HUES48 (cell line): ENCODE data around the gene WTAP.

ENCODE experiments used
- H3K27ac ChIP-seq: one replicate; pipeline ENCODE4 v1.7.0; 2013; ENCODE audit warnings: low read depth, low read length, inconsistent platforms
- H3K27me3 ChIP-seq: 2 replicates; pipeline ENCODE4 v1.6.1; 2013; ENCODE audit warnings: mild to moderate bottlenecking, low read length; ENCODE audit not compliant: control insufficient read depth, insufficient read depth
- H3K36me3 ChIP-seq: 2 replicates; pipeline ENCODE4 v1.6.1; 2013; ENCODE audit warnings: low read length; ENCODE audit not compliant: control insufficient read depth, insufficient read depth
- H3K4me1 ChIP-seq: 2 replicates; pipeline ENCODE4 v1.6.1; 2013; ENCODE audit warnings: mild to moderate bottlenecking, low read length; ENCODE audit not compliant: control insufficient read depth, insufficient read depth
- H3K4me3 ChIP-seq: 2 replicates; pipeline ENCODE4 v1.5.1; 2013; ENCODE audit warnings: mild to moderate bottlenecking, low read depth, low read length
- H3K9ac ChIP-seq: 2 replicates; pipeline ENCODE4 v1.6.1; 2013; ENCODE audit warnings: mild to moderate bottlenecking, low read depth, low read length, moderate library complexity
- H3K9me3 ChIP-seq: 2 replicates; pipeline ENCODE4 v1.6.1; 2013; ENCODE audit warnings: low read length; ENCODE audit not compliant: control insufficient read depth, insufficient read depth

Gene WTAP

GRCh38 chr6:159754401-159754800, 27.1 kb downstream of the WTAP start:
- no peak overlapping the region for H3K27ac ChIP-seq
- no peak overlapping the region for H3K4me3 ChIP-seq
- H3K9ac ChIP-seq: no peak overlapping the region
- peaks cover 93% of the 10 kb centered on the region for H3K36me3 ChIP-seq
- no peaks in the 10 kb centered on the region for H3K27me3 ChIP-seq
- H3K9me3 ChIP-seq: no peaks in the 10 kb centered on the region
- H3K4me1 ChIP-seq: peaks cover under 1% of the 10 kb centered on the region; the same call in 1 of the 2 replicates

DNA sequence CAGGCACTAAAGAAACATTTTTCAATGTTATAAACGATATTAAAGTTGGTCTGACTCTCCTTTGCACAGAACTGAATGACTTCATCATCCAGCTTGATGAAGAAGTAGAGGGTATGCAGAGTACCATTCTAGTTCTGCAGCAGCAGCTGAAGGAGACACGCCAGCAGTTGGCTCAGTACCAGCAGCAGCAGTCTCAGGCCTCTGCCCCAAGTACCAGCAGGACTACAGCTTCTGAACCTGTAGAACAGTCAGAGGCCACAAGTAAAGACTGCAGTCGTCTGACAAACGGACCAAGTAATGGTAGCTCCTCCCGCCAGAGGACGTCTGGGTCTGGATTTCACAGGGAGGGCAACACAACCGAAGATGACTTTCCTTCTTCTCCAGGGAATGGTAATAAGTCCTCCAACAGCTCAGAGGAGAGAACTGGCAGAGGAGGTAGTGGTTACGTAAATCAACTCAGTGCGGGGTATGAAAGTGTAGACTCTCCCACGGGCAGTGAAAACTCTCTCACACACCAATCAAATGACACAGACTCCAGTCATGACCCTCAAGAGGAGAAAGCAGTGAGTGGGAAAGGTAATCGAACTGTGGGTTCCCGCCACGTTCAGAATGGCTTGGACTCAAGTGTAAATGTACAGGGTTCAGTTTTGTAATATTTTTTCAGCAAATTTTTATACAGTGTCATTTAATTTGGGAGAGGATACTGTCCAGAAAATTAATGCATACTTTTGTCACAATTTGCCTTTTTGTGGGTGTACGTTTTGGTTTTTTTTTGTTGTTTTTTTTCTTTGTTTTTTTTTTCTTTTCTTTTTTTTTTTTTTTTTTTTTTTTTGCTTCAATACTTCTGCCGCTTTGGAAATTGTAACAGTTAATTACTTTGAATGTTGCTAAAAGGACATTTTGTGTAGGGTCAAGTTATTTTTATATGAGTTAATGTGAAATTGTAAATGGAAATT, 27.9 kb downstream of the WTAP start:
- Histone ChIP-seq H3K9ac (no peak overlapping the region), H3K4me1 (peaks cover 9% of the 10 kb centered on the region), H3K27ac (no peak overlapping the region), H3K4me3 (no peak overlapping the region), H3K9me3 (no peaks in the 10 kb centered on the region), H3K27me3 (no peaks in the 10 kb centered on the region), H3K36me3 (peaks cover 89% of the 10 kb centered on the region)

DNA sequence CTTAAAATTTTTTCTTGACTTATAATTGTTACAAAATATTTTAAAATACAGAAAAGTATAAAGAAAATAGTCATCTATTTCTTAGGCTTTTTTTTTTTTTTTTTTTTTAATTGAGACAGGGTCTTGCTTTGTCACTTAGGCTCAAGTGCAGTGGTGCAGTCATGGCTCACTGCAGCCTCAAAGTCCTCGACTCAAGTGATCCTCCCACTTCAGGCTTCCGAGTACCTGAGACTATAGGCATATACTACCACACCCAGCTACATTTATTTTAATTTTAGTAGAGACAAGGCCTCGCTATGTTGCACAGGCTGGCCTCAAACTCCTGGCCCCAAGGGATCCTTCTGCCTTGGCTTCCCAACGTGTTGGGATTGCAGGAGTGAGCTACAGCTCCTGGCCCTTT, 29.2 kb downstream of the WTAP start:
- Histone ChIP-seq H3K9me3 (no peaks in the 10 kb centered on the region), H3K27ac (no peak overlapping the region), H3K36me3 (peaks cover 76% of the 10 kb centered on the region), H3K4me1 (peaks cover 19% of the 10 kb centered on the region), H3K4me3 (no peak overlapping the region), H3K9ac (no peak overlapping the region), H3K27me3 (no peaks in the 10 kb centered on the region)

DNA sequence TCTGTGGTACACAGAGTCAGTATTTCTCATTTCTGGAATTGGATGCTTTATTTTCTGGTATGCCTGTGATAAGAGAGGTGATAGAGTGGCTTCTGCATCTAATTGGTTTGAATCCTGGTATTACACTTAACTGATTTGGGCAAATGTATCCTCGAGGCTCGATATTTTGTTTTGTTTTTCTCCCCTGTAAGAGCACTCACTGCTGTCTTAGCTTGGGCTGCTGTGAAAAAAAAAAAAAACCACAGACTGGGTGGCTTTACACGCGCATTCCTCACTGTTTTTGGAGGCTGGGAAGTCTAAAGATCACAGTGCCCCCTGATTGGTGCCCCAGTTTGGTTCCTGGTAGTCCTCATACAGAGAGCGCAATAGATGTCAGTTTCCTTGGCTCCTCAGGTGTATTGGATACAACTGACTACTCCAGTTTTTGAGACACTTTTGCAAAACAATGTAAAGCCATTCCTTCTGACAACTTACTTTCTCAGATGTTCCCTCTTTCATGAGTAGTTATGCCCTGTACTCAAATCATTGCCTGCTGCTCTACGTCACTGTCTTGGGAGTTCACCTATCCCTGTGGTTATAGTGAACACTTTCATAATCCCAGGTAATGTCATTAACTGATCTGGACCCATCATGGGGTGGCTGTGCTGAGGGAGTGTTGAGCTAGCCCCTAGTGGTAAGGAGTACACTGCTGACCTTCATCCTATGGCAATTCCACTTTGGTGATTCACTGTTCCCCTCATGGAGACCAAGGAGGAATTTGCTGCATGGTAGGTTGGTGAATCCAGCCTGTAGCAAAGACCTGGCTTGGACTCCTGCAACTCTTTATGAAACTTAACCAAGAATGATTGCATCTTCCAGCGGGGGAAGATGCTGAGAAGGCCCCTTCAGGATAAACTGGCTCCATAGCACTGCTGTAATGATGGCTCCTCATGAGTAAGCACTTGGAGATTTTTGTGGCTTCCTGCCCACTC, 31.0 kb downstream of the WTAP start:
- H3K4me1 ChIP-seq: peaks cover 25% of the 10 kb centered on the region
- H3K36me3 ChIP-seq: peaks cover 65% of the 10 kb centered on the region
- H3K9ac ChIP-seq: no peak overlapping the region
- peak overlapping the region; percentile 36 for H3K27ac ChIP-seq
- no peak overlapping the region for H3K4me3 ChIP-seq
- H3K27me3 ChIP-seq: no peaks in the 10 kb centered on the region
- no peaks in the 10 kb centered on the region for H3K9me3 ChIP-seq

DNA sequence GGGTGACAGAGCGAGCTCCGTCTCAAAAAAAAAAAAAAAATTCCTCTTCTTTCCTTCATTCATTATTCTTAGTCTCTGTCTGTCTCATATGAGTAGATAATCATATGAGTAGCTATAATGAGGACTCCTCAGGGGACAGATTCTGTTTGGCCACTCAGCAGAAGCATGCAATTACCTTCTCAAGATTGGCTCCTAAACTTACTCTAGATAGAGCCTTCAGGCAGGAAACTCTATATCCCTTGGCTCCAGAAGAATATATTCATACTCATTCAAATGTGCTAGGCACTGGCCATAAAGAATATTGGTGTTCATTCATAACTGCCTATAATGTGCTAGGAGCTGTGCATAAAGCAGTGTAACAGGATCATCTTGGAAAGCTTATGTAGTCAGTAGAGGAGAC, 32.3 kb downstream of the WTAP start:
- Histone ChIP-seq H3K9ac (no peak overlapping the region), H3K27ac (peak overlapping the region; percentile 97), H3K36me3 (peaks cover 61% of the 10 kb centered on the region)

DNA sequence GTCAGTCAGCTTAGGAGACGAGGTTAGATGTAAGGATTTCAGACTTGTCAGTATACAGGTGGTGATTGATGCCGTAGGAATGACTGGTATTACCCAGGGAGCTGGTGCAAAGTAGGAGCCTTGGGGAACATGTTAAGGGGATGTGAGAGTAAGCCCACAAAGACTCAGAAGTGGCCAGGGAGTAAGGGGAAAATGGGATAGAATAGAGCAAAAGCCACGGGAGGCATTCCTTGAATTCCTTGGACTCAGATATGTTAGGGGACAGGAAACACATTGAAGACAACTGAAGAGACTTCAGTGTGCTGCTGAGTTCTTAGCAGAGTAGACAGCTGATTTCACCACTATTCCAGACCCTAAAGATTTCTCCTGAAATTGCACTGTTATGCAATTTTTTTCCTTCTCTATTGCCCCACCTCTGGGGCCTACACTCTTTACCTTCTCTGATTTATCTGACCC, 33.3 kb downstream of the WTAP start:
- Histone ChIP-seq H3K27ac (peak overlapping the region; percentile 97), H3K27me3 (no peaks in the 10 kb centered on the region), H3K9me3 (no peaks in the 10 kb centered on the region), H3K4me1 (peaks cover 25% of the 10 kb centered on the region), H3K9ac (peak overlapping the region; percentile 43; the same call in 1 of the 2 replicates), H3K4me3 (peak overlapping the region; percentile 85; the same call in 1 of the 2 replicates), H3K36me3 (peaks cover 59% of the 10 kb centered on the region)

More for the DNA sequence above, 32.3 kb downstream of the WTAP start:
- Histone ChIP-seq H3K4me3 (no peak overlapping the region), H3K27me3 (no peaks in the 10 kb centered on the region), H3K9me3 (no peaks in the 10 kb centered on the region), H3K4me1 (peaks cover 25% of the 10 kb centered on the region)

- Histone ChIP-seq H3K4me1 (peaks cover 25% of the 10 kb centered on the region), H3K27me3 (no peaks in the 10 kb centered on the region), H3K9ac (peak overlapping the region; percentile 43), H3K36me3 (peaks cover 59% of the 10 kb centered on the region), H3K4me3 (peak overlapping the region; percentile 85), H3K9me3 (no peaks in the 10 kb centered on the region), H3K27ac (peak overlapping the region; percentile 97)
Observed at GRCh38 chr6:159761129-159761872, 34.0 kb downstream of the WTAP start.

DNA sequence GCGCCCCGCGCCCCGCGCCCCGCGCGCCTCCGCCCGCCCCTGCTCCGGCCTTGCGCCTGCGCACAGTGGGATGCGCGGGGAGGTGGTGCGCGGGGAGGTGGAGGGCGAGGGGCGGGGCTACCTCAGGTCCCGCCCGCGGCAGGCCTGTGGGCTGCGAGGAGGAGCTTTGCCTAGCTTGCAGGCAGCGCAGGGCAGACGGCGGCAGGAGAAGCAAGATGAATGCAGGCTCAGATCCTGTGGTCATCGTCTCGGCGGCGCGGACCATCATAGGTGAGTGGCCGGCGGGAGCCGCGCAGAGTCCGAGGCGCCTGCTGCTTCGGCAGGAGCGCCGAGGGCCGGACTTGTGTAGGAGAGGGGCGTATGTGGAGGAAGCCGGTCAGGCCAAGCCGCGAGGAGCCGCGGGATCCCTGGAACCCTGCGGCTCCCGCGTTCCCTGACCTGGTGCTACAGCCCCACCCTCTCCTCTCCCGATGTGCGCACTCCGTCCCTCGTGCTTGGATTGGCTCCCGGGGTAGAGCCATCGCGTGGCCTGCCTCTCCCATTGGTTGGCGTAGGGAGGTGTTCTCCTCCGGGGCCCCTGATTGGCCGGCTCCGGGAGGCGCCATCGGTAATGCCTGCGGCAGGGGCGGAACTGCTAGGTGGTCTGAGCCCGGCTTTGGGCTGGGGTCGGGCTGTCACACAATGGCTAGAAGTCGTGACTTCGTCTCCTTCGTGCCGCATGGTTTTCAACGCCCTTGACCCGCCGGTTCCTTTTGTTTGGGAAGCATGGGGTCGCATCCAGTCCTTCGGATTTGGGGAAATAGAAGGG, 34.8 kb downstream of the WTAP start, which contains the start of gene ACAT2:
Gene ACAT2 (plus strand): TSS at position 173 of the 808 bp plus-strand sequence. CDS start 43 bp downstream, at position 216.
- H3K4me3 ChIP-seq: peak within 1 kb of the TSS; percentile 85
- peaks cover 25% of the 10 kb centered on the region for H3K4me1 ChIP-seq
- peak within 1 kb of the TSS; percentile 97 for H3K27ac ChIP-seq
- H3K9me3 ChIP-seq: no peaks in the 10 kb centered on the region
- H3K36me3 ChIP-seq: peaks cover 59% of the 10 kb centered on the region
- no peaks in the 10 kb centered on the region for H3K27me3 ChIP-seq
- peak within 1 kb of the TSS; percentile 86 for H3K9ac ChIP-seq

GRCh38 chr6:159762681-159763293, 35.5 kb downstream of the WTAP start:
- Histone ChIP-seq H3K9ac (peak overlapping the region; percentile 43; the same call in 1 of the 2 replicates), H3K4me3 (peak overlapping the region; percentile 85), H3K36me3 (peaks cover 60% of the 10 kb centered on the region), H3K27ac (peak overlapping the region; percentile 97), H3K27me3 (no peaks in the 10 kb centered on the region), H3K4me1 (peaks cover 25% of the 10 kb centered on the region), H3K9me3 (no peaks in the 10 kb centered on the region)
